Activated CD4-positive, CD25-positive, alpha-beta regulatory T cell (primary cell): ENCODE measurements around the gene NAP1L5.
A peak's percentile ranks its signal among the peaks of the same experiment; 100 is the strongest.

ENCODE experiments used
- DNase-seq, 4 experiments: peaks; one replicate each; lab custom pipeline; 2025; lab: John Stamatoyannopoulos, UW

Gene NAP1L5

DNA sequence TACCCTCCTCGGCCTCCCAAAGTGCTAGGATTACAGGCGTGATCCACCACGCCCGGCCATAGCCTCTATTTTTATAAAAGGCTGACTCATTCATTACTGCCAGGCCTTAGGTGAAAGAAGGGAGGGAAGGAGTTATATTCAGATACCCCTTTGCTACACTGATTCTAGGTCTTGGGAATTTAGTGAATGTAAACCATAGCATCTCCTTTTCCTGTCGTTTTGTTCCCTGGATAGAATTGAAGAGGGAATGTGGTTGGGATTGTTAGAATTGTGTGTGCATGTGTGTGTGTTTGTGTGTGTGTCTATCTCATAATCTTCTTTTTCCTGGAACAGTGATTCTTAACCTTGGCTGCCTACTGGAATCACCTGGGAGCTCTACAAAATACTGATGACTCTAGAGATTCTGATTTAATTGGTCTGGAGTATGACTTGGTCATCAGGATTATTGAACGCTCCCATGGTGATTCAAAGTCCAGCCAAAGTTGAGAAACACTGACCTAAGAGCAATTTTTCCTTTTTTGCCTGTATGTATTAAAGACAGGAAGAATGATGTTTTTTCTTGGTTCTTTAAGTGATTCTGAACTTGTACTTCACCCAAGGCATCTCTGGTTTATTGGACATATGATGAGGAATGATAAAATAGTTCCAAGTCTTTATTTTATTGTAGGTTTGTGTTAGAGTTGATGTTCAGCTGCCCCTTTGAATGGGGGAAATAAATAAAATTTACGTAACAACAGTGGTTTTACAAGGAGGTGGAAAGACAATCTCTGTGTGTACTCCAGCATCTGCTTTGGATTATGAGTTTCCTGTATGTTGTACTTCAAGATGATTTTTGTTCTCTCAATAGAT is 37.0 kb downstream of the NAP1L5 start:
- DNase-seq: no peak

DNA sequence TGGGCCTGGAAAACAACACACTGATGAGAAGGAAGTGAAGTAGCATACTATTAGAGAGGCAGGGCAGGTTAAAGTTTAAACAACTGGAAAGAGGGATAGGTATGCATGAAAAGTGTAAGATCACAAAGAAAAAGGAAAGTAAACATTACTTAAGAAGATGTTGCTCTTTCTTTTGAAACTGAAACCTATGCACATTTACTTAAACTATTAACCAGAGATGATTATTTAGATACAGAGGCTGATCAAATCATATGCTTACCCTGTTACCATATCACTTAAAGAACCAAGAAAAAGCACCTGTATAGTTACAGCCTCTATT is 37.8 kb downstream of the NAP1L5 start:
- no peak for DNase-seq

DNA sequence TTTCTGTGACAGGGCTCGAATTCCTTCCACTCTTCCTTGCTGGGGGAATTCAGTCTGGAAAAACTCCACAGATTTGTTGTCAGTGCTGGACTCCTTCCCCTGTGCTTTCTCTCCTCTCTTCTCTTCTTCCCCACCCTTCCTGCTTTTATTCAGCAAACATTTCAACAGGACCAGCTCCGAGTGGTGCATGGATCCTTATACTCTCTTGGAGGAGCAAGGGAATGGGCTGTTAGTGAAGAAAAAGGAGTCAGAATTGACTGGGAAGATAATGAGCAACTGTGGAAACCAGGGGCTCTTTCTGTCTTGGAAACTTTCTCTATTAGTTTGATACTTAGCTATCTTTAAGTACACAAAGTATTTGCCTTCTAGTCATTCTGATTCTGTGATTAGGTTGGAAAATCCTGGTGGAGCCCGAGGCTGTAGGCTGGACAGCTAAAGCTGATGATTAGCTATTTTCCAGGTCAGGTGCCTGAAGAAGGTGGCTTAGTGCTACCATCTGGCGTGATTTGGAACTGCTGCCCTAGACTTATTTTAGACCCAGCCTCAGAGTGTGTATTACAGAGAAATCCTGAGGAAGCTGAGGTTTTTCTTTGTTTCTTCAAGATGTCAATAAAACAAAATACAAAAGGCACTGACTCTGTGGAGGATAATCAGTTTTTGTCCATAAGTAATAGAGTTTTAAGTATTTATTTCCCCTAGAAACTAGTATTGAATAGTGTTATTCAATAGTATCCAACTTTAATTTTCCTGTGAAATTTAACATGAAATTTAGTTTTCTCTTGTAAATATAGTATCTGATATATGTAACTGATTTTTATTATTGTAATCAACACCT is 38.4 kb downstream of the NAP1L5 start:
- peak in 2 of 4 experiments; percentile 2 for DNase-seq

GRCh38 chr4:88655226-88655625 is 42.4 kb downstream of the NAP1L5 start:
- no peak for DNase-seq

DNA sequence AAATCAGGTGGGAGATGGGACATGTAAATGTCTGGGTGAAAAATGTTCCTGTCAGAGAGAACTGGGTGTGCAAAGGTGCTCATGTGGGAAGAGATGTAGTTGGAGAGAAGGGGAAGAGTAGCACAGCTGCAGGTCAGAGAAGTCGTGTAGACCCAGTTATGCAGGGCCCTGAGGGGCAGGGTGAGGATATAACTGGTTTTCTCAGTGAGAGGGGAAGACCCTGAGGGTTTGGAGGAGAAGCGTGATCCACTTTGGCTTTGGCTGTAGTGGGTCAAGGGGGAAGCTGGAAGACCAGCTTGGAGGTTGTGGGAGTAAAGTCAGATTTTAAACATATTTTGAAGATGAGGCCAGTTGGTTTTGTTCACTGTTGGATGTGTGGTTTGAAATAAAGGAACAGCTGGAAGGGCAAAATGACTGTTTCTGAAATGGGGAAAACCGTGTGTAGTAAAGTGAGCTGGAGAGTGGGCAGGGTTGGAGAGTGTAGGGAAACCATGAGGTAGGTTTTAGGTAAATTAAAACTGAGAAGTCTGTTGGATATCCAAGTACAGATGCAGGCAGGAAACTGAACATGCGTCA is 44.2 kb downstream of the NAP1L5 start:
- no peak for DNase-seq

- no peak for DNase-seq
Measured at GRCh38 chr4:88649716-88650115, 47.9 kb downstream of the NAP1L5 start.

GRCh38 chr4:88646528-88647280 is 50.9 kb downstream of the NAP1L5 start:
- no peak for DNase-seq

DNA sequence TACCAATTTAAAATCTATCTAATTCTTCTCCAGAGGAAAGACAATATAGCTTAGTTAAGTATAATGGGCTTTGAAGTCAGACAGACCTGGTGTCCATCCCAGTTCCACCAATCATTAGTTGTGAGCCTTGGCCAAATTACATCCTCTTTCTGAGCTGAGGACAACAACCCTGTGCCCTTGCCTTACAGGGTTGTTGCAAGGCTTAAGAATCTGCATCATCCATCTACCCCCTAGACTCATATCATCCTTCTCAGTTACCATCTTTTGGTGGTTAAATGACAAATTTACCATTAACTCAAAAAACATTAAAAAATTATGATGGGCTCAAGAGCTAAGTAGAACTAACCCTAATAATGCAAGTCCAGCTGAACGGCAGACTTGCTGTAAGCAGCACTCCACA is 51.6 kb downstream of the NAP1L5 start:
- DNase-seq: no peak
